ENCODE measurements around the gene TMEM14A. TPM values are rescaled to one million over a fixed set of nuclear protein-coding genes. Genes with fewer than 3 reads are reported as not detected.

TMEM14A gene
- total RNA-seq, result 59.5 TPM

GRCh38 chr6:52670502-52671409, at the start of gene TMEM14A:
TSS of gene TMEM14A (plus strand) at chr6:52671113. CDS start at chr6:52677103, 5,990 bp downstream.

Small RNA genes within 50 kb of the gene (small RNA-seq; reads per million reads assigned to genes)
- gene AL109918.2 (ENCODE audit: low replicate concordance), result not detected

Other genes starting within 250 kb of the TMEM14A start
- gene TRAM2, start 94.1 kb upstream of the TMEM14A start, total RNA-seq, result 2.5 TPM
- not detected for gene GSTA2, start 92.4 kb downstream of the TMEM14A start, total RNA-seq
- gene GSTA1, start 132.7 kb downstream of the TMEM14A start, total RNA-seq, result not detected
- not detected for gene GSTA5, start 169.7 kb downstream of the TMEM14A start, total RNA-seq
- not detected for gene GSTA3, start 238.6 kb downstream of the TMEM14A start, total RNA-seq